Eye (tissue), 1 donor: ENCODE data around the gene SMG6.
"Not testable (repeated sequence)": the region's sequence is repeated elsewhere in the genome, so short reads cannot be mapped to it uniquely, and the experiment has no call there.

Experiments
- DNase-seq: peaks from one replicate; pipeline ENCODE4 v3.0.0-alpha.2; 2015

SMG6 gene

GRCh38 chr17:2227025-2227699, 76.4 kb downstream of the SMG6 start:
- no peak for DNase-seq

GRCh38 chr17:2223617-2223927, 80.0 kb downstream of the SMG6 start:
- DNase-seq: no peak

- peak; percentile 64 for DNase-seq
These were observed 80.5 kb downstream of the SMG6 start for GRCh38 chr17:2222901-2223616.

GRCh38 chr17:2222301-2222700, 81.3 kb downstream of the SMG6 start:
- DNase-seq: no peak

GRCh38 chr17:2218426-2218825, 85.2 kb downstream of the SMG6 start:
- no peak for DNase-seq

- peak; percentile 90 for DNase-seq
These were observed 87.8 kb downstream of the SMG6 start for GRCh38 chr17:2215616-2216364.

- peak; percentile 78 for DNase-seq
These were observed 88.5 kb downstream of the SMG6 start for GRCh38 chr17:2214929-2215615.

GRCh38 chr17:2214047-2214928, 89.3 kb downstream of the SMG6 start:
- DNase-seq: peak; percentile 65

- DNase-seq: peak; percentile 42
These were observed 90.2 kb downstream of the SMG6 start for GRCh38 chr17:2213291-2213960.

GRCh38 chr17:2212400-2212981, 91.1 kb downstream of the SMG6 start:
- DNase-seq: peak; percentile 64

GRCh38 chr17:2211661-2212399, 91.8 kb downstream of the SMG6 start:
- DNase-seq: no peak

GRCh38 chr17:2210726-2211125, 92.9 kb downstream of the SMG6 start:
- DNase-seq: no peak

GRCh38 chr17:2207815-2208515, 95.6 kb downstream of the SMG6 start:
- DNase-seq: no peak

GRCh38 chr17:2204393-2204792, 99.2 kb downstream of the SMG6 start:
- DNase-seq: no peak

GRCh38 chr17:2203818-2204217, 99.8 kb downstream of the SMG6 start:
- no peak for DNase-seq

GRCh38 chr17:2202996-2203575, 100.5 kb downstream of the SMG6 start:
- DNase-seq: no peak

- no peak for DNase-seq
These were observed 101.1 kb downstream of the SMG6 start for GRCh38 chr17:2202302-2202995.

- not testable (repeated sequence) for DNase-seq
These were observed 104.2 kb downstream of the SMG6 start for GRCh38 chr17:2199386-2199785.

GRCh38 chr17:2198927-2199326, 104.7 kb downstream of the SMG6 start:
- DNase-seq: no peak
